Measurements from ENCODE around the gene A3GALT2.

DNA sequence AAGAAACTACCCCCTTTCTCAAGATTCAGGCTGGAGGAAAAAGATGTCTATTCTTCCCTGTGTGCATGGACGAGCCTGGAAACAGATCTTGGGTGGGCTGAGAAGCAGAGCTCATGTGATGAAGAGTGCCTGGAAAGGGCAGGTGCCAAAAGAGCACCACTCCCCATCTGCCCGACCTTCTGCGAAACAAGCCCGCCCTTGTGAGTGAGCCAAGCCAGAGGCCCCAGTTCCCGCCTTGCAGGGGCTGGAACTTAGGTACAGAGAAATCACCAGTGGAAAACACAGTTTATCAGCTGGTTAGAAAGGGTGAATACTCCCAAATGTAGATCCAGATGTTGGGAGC, 26.7 kb upstream of the A3GALT2 start:
- TF ChIP-seq POLR2A (IDR thresholded peaks at IDR 0.05; ENCODE audit: low read depth, low read length) (no peak), POLR2AphosphoS5 (IDR thresholded peaks at IDR 0.05; ENCODE audit: low read depth, low read length) (no peak), TAF1 (IDR thresholded peaks at IDR 0.05; ENCODE audit: borderline replicate concordance, low read depth, low read length) (no peak)

All from GM12892 (cell line).